HEK293 (cell line): ENCODE measurements around the gene SPINT2.
A peak's percentile ranks its signal among the peaks of the same experiment; 100 is the strongest.

Experiments used
- GLI4 ChIP-seq: fragments of 450-650 bp; formaldehyde crosslinking; IDR thresholded peaks from 2 replicates; pipeline ENCODE4 v1.5.1; 2016; ENCODE audit warnings: missing biosample characterization, missing genetic modification characterization
- HOXD13 ChIP-seq: sonication (generic); formaldehyde crosslinking; IDR thresholded peaks from 2 replicates; pipeline ENCODE4 v1.8.0; 2022; ENCODE audit warnings: missing genetic modification reagents, borderline replicate concordance
- IKZF3 ChIP-seq: fragments of 450-650 bp; IDR thresholded peaks from 2 replicates; pipeline ENCODE4 v1.5.0; 2018; ENCODE audit warnings: missing biosample characterization, mild to moderate bottlenecking, missing genetic modification characterization, moderate library complexity
- KLF16 ChIP-seq: fragments of 450-650 bp; formaldehyde crosslinking; IDR thresholded peaks from 2 replicates; pipeline ENCODE4 v1.5.1; 2017; ENCODE audit warnings: missing biosample characterization, missing genetic modification characterization
- OSR2 ChIP-seq: fragments of 450-650 bp; formaldehyde crosslinking; IDR thresholded peaks from 2 replicates; pipeline ENCODE4 v1.5.1; 2016; ENCODE audit warnings: missing biosample characterization, missing genetic modification characterization
- TRIM28 ChIP-seq: IDR thresholded peaks from 2 replicates; pipeline ENCODE4 v1.6.1; 2011; ENCODE audit warnings: low read length, control low read depth, borderline replicate concordance
- TSHZ1 ChIP-seq: fragments of 450-650 bp; formaldehyde crosslinking; IDR thresholded peaks from 2 replicates; pipeline ENCODE4 v1.5.1; 2016; ENCODE audit warnings: missing biosample characterization, missing genetic modification characterization, borderline replicate concordance
- YY1 ChIP-seq: fragments of 450-650 bp; formaldehyde crosslinking; IDR thresholded peaks from 2 replicates; pipeline ENCODE4 v1.5.1; 2018; ENCODE audit warnings: missing biosample characterization, missing genetic modification characterization
- ZBTB48 ChIP-seq: fragments of 450-650 bp; formaldehyde crosslinking; IDR thresholded peaks from 2 replicates; pipeline ENCODE4 v1.5.1; 2016; ENCODE audit warnings: missing biosample characterization, missing genetic modification characterization
- ZBTB6 ChIP-seq: fragments of 450-650 bp; formaldehyde crosslinking; IDR thresholded peaks from 2 replicates; pipeline ENCODE4 v1.5.1; 2017; ENCODE audit warnings: missing biosample characterization, missing genetic modification characterization
- ZFP37 ChIP-seq: fragments of 450-650 bp; formaldehyde crosslinking; IDR thresholded peaks from 2 replicates; pipeline ENCODE4 v1.5.1; 2016; ENCODE audit warnings: missing biosample characterization, missing genetic modification characterization
- ZNF155 ChIP-seq: fragments of 450-650 bp; formaldehyde crosslinking; IDR thresholded peaks from 2 replicates; pipeline ENCODE4 v1.5.1; 2016; ENCODE audit warnings: missing biosample characterization, missing genetic modification characterization
- ZNF341 ChIP-seq: fragments of 450-650 bp; formaldehyde crosslinking; IDR thresholded peaks from 2 replicates; pipeline ENCODE4; 2016; ENCODE audit warnings: low read depth, missing biosample characterization, missing genetic modification characterization
- ZNF394 ChIP-seq: fragments of 450-650 bp; formaldehyde crosslinking; IDR thresholded peaks from 2 replicates; pipeline ENCODE4 v1.5.1; 2016; ENCODE audit warnings: missing biosample characterization, missing genetic modification characterization, mild to moderate bottlenecking, moderate library complexity, borderline replicate concordance
- ZNF398 ChIP-seq: fragments of 450-650 bp; formaldehyde crosslinking; IDR thresholded peaks from 2 replicates; pipeline ENCODE4 v1.5.1; 2017; ENCODE audit warnings: missing biosample characterization, missing genetic modification characterization
- ZNF433 ChIP-seq: fragments of 450-650 bp; formaldehyde crosslinking; IDR thresholded peaks from 2 replicates; pipeline ENCODE4 v1.5.1; 2016; ENCODE audit warnings: missing biosample characterization, missing genetic modification characterization, low read depth
- ZNF449 ChIP-seq: fragments of 450-650 bp; formaldehyde crosslinking; IDR thresholded peaks from 2 replicates; pipeline ENCODE4 v1.5.1; 2017; ENCODE audit warnings: missing biosample characterization, mild to moderate bottlenecking, missing genetic modification characterization, moderate library complexity
- ZNF501 ChIP-seq: fragments of 450-650 bp; formaldehyde crosslinking; IDR thresholded peaks from 2 replicates; pipeline ENCODE4 v1.5.1; 2016; ENCODE audit warnings: missing biosample characterization, missing genetic modification characterization
- ZNF530 ChIP-seq: fragments of 450-650 bp; formaldehyde crosslinking; IDR thresholded peaks from 2 replicates; pipeline ENCODE4 v1.5.1; 2016; ENCODE audit warnings: low read depth, missing biosample characterization, missing genetic modification characterization
- ZNF544 ChIP-seq: fragments of 450-650 bp; formaldehyde crosslinking; IDR thresholded peaks from 2 replicates; pipeline ENCODE4 v1.5.0; 2017; ENCODE audit warnings: missing biosample characterization, missing genetic modification characterization
- ZNF555 ChIP-seq: fragments of 450-650 bp; formaldehyde crosslinking; conservative IDR thresholded peaks from 2 replicates; pipeline ENCODE4 v1.5.1; 2017; ENCODE audit warnings: missing biosample characterization, mild to moderate bottlenecking, missing genetic modification characterization, inconsistent platforms
- ZNF580 ChIP-seq: fragments of 450-650 bp; formaldehyde crosslinking; IDR thresholded peaks from 2 replicates; pipeline ENCODE4 v1.5.1; 2016; ENCODE audit warnings: missing biosample characterization, missing genetic modification characterization
- ZNF596 ChIP-seq: fragments of 450-650 bp; IDR thresholded peaks from 2 replicates; pipeline ENCODE4 v1.5.0; 2018; ENCODE audit warnings: missing biosample characterization, mild to moderate bottlenecking, missing genetic modification characterization, moderate library complexity
- ZNF621 ChIP-seq: fragments of 450-650 bp; formaldehyde crosslinking; IDR thresholded peaks from 2 replicates; pipeline ENCODE4 v1.5.1; 2017; ENCODE audit warnings: missing biosample characterization, missing genetic modification characterization
- ZNF626 ChIP-seq: fragments of 450-650 bp; sonication (Bioruptor Pico); formaldehyde crosslinking; IDR thresholded peaks from 2 replicates; pipeline ENCODE4 v1.5.1; 2018; ENCODE audit warnings: missing biosample characterization, missing genetic modification characterization, inconsistent platforms
- ZNF654 ChIP-seq: fragments of 450-650 bp; formaldehyde crosslinking; IDR thresholded peaks from 2 replicates; pipeline ENCODE4 v1.5.1; 2016; ENCODE audit warnings: low read depth, missing biosample characterization, missing genetic modification characterization
- ZNF692 ChIP-seq: fragments of 450-650 bp; formaldehyde crosslinking; IDR thresholded peaks from 2 replicates; pipeline ENCODE4 v1.5.1; 2016; ENCODE audit warnings: missing biosample characterization, missing genetic modification characterization
- ZNF76 ChIP-seq: fragments of 450-650 bp; formaldehyde crosslinking; IDR thresholded peaks from 2 replicates; pipeline ENCODE4; 2016; ENCODE audit warnings: low read depth, missing biosample characterization, missing genetic modification characterization, borderline replicate concordance
- ZNF791 ChIP-seq: fragments of 450-650 bp; formaldehyde crosslinking; IDR thresholded peaks from 2 replicates; pipeline ENCODE4 v1.5.1; 2016; ENCODE audit warnings: missing biosample characterization, missing genetic modification characterization
- ZSCAN23 ChIP-seq: fragments of 450-650 bp; formaldehyde crosslinking; IDR thresholded peaks from 2 replicates; pipeline ENCODE4 v1.5.1; 2016; ENCODE audit warnings: missing biosample characterization, missing genetic modification characterization
- ZXDB ChIP-seq: fragments of 450-650 bp; formaldehyde crosslinking; IDR thresholded peaks from 2 replicates; pipeline ENCODE4 v1.5.1; 2016; ENCODE audit warnings: missing biosample characterization, missing genetic modification characterization

SPINT2 gene

GRCh38 chr19:38267761-38268483 is 3.5 kb downstream of the SPINT2 start (continued):
- peak; percentile 58; the same call in 1 of the 2 replicates for TF ChIP-seq ZBTB48 (tag by site-specific recombination)
- no peak for TF ChIP-seq TRIM28
- TF ChIP-seq ZNF394 (tag by site-specific recombination): no peak
- TF ChIP-seq ZNF692 (tag by site-specific recombination): peak; percentile 27; the same call in 1 of the 2 replicates
- TF ChIP-seq ZFP37 (tag by site-specific recombination): no peak
- TF ChIP-seq ZXDB: no peak
- TF ChIP-seq KLF16: no peak
- no peak for TF ChIP-seq TSHZ1
- TF ChIP-seq ZSCAN23 (tag by site-specific recombination): no peak
- TF ChIP-seq ZNF76 (tag by site-specific recombination): no peak
- no peak for TF ChIP-seq ZBTB6 (tag by site-specific recombination)
- TF ChIP-seq ZNF654 (tag by site-specific recombination): no peak
- TF ChIP-seq ZNF449: no peak
- 0 out of 2 replicates have a peak, but pooled peaks have one; percentile 18 for TF ChIP-seq OSR2
- no peak for TF ChIP-seq ZNF621 (tag by site-specific recombination)
- TF ChIP-seq ZNF544 (tag by site-specific recombination): no peak
- TF ChIP-seq HOXD13: no peak
- peak; percentile 53; the same call in 1 of the 2 replicates for TF ChIP-seq ZNF341 (tag by site-specific recombination)
- TF ChIP-seq ZNF155 (tag by site-specific recombination): no peak
- no peak for TF ChIP-seq ZNF398 (tag by site-specific recombination)
- no peak for TF ChIP-seq GLI4 (tag by site-specific recombination)
- TF ChIP-seq ZNF501 (tag by site-specific recombination): no peak
- TF ChIP-seq ZNF530 (tag by site-specific recombination): no peak
- peak; percentile 26; the same call in 1 of the 2 replicates for TF ChIP-seq IKZF3 (tag by site-specific recombination)
- TF ChIP-seq ZNF580 (tag by site-specific recombination): no peak
- TF ChIP-seq ZNF626 (tag by site-specific recombination): no peak
- no peak for TF ChIP-seq ZNF555 (tag by site-specific recombination)
- TF ChIP-seq ZNF791 (tag by site-specific recombination): no peak
- TF ChIP-seq ZNF596 (tag by site-specific recombination): no peak
- no peak for TF ChIP-seq YY1
- no peak for TF ChIP-seq ZNF433
